GM12878 (cell line): Measurements from ENCODE around the gene ZNF260. TPM values are rescaled to one million over a fixed set of nuclear protein-coding genes. Genes with fewer than 3 reads are reported as not detected.

Experiments used
- CBX3 ChIP-seq: fragments of 200-600 bp; sonication (generic); IDR thresholded peaks from 2 replicates; pipeline ENCODE4 v1.6.1; 2016; ENCODE audit warnings: low read depth, borderline replicate concordance
- CREM ChIP-seq: IDR thresholded peaks from 2 replicates; pipeline ENCODE4 v1.6.1; 2014; ENCODE audit warnings: antibody characterized with exemption, low read depth
- MEF2B ChIP-seq: fragments of 450-650 bp; IDR thresholded peaks from 2 replicates; pipeline ENCODE4 v1.6.1; 2018; ENCODE audit warnings: mild to moderate bottlenecking, moderate library complexity; ENCODE audit not compliant: partially characterized antibody, poor library complexity, severe bottlenecking
- MXI1 ChIP-seq: fragments of 150-350 bp; IDR thresholded peaks from 2 replicates; pipeline ENCODE4 v1.6.1; 2011; ENCODE audit warnings: low read depth, mild to moderate bottlenecking, inconsistent platforms, low read length, improper control_type of control experiment
- MYB ChIP-seq: fragments of 150-350 bp; IDR thresholded peaks from 2 replicates; pipeline ENCODE4 v1.6.1; 2014; ENCODE audit warnings: mild to moderate bottlenecking, low read depth, low read length, borderline replicate concordance
- NFIC ChIP-seq: IDR thresholded peaks from 2 replicates; pipeline ENCODE4 v1.6.1; 2012; ENCODE audit warnings: low read depth, mild to moderate bottlenecking, inconsistent platforms, low read length, moderate library complexity
- NFXL1 ChIP-seq: fragments of 450-650 bp; IDR thresholded peaks from 2 replicates; pipeline ENCODE4 v1.6.1; 2017; ENCODE audit warnings: antibody characterized with exemption, mild to moderate bottlenecking, borderline replicate concordance
- NKRF ChIP-seq: fragments of 450-650 bp; conservative IDR thresholded peaks from 2 replicates; pipeline ENCODE4 v1.6.1; 2017; ENCODE audit warnings: mild to moderate bottlenecking, moderate library complexity
- NR2F1 ChIP-seq: fragments of 450-650 bp; conservative IDR thresholded peaks from 2 replicates; pipeline ENCODE4 v1.6.1; 2017; ENCODE audit warnings: mild to moderate bottlenecking
- PAX8 ChIP-seq: fragments of 450-650 bp; IDR thresholded peaks from 2 replicates; pipeline ENCODE4 v1.6.1; 2017; ENCODE audit warnings: mild to moderate bottlenecking, moderate library complexity
- SIX5 ChIP-seq: IDR thresholded peaks from 2 replicates; pipeline ENCODE4 v1.6.1; 2011; ENCODE audit warnings: mild to moderate bottlenecking, low read depth, low read length, moderate library complexity; ENCODE audit not compliant: severe bottlenecking
- USF2 ChIP-seq: IDR thresholded peaks from 2 replicates; pipeline ENCODE4 v1.6.1; 2011; ENCODE audit warnings: low read depth, low read length, improper control_type of control experiment, borderline replicate concordance
- YBX1 ChIP-seq: fragments of 450-650 bp; IDR thresholded peaks from 2 replicates; pipeline ENCODE4 v1.6.1; 2016; ENCODE audit warnings: antibody characterized with exemption
- YY1 ChIP-seq: IDR thresholded peaks from 2 replicates; pipeline ENCODE4 v1.6.1; 2011; ENCODE audit warnings: low read depth, mild to moderate bottlenecking, low read length
- ZBTB33 ChIP-seq: fragments of 450-650 bp; IDR thresholded peaks from 2 replicates; pipeline ENCODE4 v1.6.1; 2017; ENCODE audit warnings: mild to moderate bottlenecking
- ZBTB4 ChIP-seq: fragments of 450-650 bp; formaldehyde crosslinking; IDR thresholded peaks from 2 replicates; pipeline ENCODE4 v1.4.0; 2022; ENCODE audit warnings: mild to moderate bottlenecking, moderate library complexity
- ZNF687 ChIP-seq: fragments of 450-650 bp; IDR thresholded peaks from 2 replicates; pipeline ENCODE4 v1.6.1; 2017; ENCODE audit warnings: mild to moderate bottlenecking, moderate library complexity
- polyA plus RNA-seq, 11 experiments: library from polyadenylated mRNA; depleted of rRNA in 4 of 11; unstranded in 6 of 11; stranded (reverse) in 5 of 11; fragments of >200 nt; fragmentation: Nextera tagmentation in 4 of 11; fragmentation: Illumina TruSeq in 1 of 11; extraction: Ambion mirVana in 4 of 11; extraction: Trizol in 1 of 11; gene quantifications; 1 replicate in 1 of 11; 2 replicates in 10 of 11; pipeline versions ENCODE4 v1.2.1 to v1.2.3, GENCODE V29; 2011 to 2016; ENCODE audit warnings: inconsistent platforms in 2 of 11, missing spikeins in 2 of 11, low read depth in 1 of 11
- total RNA-seq, 4 experiments: library from RNA; depleted of rRNA in 3 of 4; stranded (reverse); fragments of >200 nt in 3 of 4; fragmentation: Illumina TruSeq in 1 of 4; extraction: Trizol in 1 of 4; gene quantifications; 2 replicates each; pipeline versions ENCODE4 v1.2.1 to v1.2.3, GENCODE V29; 2013 to 2021

The ZNF260 gene
- total and polyA plus RNA-seq, 10 of the 15 experiments (the other 5 are each of a cell fraction or from before 2014, with no cell fraction given), result 1.9 to 9.7 (median 7.1) TPM

- no peak; the same call in none of the 2 replicates for TF ChIP-seq NKRF
- no peak for TF ChIP-seq MYB
- TF ChIP-seq ZNF687, result peak; percentile 52; the same call in 1 of the 2 replicates
- TF ChIP-seq NFXL1, result no peak
- TF ChIP-seq YY1, result peak; percentile 92
- peak; percentile 71 for TF ChIP-seq SIX5
- peak; percentile 84 for TF ChIP-seq MXI1
- no peak for TF ChIP-seq USF2
- no peak for TF ChIP-seq CBX3
- peak; percentile 62 for TF ChIP-seq CREM
- no peak for TF ChIP-seq NR2F1
- no peak for TF ChIP-seq MEF2B
- TF ChIP-seq YBX1, result no peak
- no peak for TF ChIP-seq ZBTB4 (CRISPR knock-in tag)
- no peak for TF ChIP-seq PAX8
- TF ChIP-seq NFIC, result no peak
- TF ChIP-seq ZBTB33, result no peak
Measured at GRCh38 chr19:36489118-36489919, 38.8 kb downstream of the ZNF260 start, which contains the start of gene ZNF566 (continued).
